ENCODE measurements around the gene NAB1.

Gene NAB1

GRCh38 chr2:190636361-190636760 lies 12.5 kb upstream of the NAB1 start:
- TF ChIP-seq, protein P1, sequence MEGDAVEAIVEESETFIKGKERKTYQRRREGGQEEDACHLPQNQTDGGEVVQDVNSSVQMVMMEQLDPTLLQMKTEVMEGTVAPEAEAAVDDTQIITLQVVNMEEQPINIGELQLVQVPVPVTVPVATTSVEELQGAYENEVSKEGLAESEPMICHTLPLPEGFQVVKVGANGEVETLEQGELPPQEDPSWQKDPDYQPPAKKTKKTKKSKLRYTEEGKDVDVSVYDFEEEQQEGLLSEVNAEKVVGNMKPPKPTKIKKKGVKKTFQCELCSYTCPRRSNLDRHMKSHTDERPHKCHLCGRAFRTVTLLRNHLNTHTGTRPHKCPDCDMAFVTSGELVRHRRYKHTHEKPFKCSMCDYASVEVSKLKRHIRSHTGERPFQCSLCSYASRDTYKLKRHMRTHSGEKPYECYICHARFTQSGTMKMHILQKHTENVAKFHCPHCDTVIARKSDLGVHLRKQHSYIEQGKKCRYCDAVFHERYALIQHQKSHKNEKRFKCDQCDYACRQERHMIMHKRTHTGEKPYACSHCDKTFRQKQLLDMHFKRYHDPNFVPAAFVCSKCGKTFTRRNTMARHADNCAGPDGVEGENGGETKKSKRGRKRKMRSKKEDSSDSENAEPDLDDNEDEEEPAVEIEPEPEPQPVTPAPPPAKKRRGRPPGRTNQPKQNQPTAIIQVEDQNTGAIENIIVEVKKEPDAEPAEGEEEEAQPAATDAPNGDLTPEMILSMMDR (IDR thresholded peaks at IDR 0.05; ENCODE audit: low read depth, low read length) = no peak
- no peak overlapping the region for H3K27ac ChIP-seq
- no peaks in the 10 kb centered on the region for H3K36me3 ChIP-seq
- no peaks in the 10 kb centered on the region for H3K27me3 ChIP-seq (ENCODE audit: insufficient read depth, low read depth, severe bottlenecking)
- no peak for DNase-seq
- H3K9me3 ChIP-seq (ENCODE audit: severe bottlenecking) = no peaks in the 10 kb centered on the region
- no peak overlapping the region for H3K4me3 ChIP-seq (ENCODE audit: low read depth, low read length)

DNA sequence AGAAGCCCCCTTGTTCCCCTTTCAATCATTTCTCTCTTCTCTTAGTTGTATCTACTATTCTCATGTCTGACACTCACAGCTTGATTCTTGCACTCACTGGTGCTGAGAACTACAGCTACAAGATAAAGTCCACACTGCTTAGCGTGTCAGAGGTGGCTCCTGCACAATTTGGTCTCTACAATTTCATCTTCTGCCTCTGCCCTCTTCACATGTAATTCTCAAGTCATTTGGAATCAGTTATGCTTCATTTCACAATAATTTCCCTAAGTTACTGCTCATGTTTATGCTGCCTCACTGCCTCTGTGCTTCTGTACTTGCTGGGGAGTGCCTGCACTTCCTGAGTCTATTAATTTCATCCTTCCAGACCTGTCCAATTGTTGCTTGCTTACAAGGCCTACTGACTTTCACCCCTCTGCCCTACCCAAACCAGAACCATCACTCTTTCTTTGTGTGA lies 11.6 kb upstream of the NAB1 start:
- no peak for DNase-seq
- Histone ChIP-seq H3K27me3 (ENCODE audit: insufficient read depth, low read depth, severe bottlenecking) (no peaks in the 10 kb centered on the region), H3K36me3 (no peaks in the 10 kb centered on the region), H3K27ac (no peak overlapping the region), H3K4me3 (ENCODE audit: low read depth, low read length) (no peak overlapping the region), H3K9me3 (ENCODE audit: severe bottlenecking) (no peaks in the 10 kb centered on the region)
- TF ChIP-seq, protein P1 (IDR thresholded peaks at IDR 0.05; ENCODE audit: low read depth, low read length) = no peak

DNA sequence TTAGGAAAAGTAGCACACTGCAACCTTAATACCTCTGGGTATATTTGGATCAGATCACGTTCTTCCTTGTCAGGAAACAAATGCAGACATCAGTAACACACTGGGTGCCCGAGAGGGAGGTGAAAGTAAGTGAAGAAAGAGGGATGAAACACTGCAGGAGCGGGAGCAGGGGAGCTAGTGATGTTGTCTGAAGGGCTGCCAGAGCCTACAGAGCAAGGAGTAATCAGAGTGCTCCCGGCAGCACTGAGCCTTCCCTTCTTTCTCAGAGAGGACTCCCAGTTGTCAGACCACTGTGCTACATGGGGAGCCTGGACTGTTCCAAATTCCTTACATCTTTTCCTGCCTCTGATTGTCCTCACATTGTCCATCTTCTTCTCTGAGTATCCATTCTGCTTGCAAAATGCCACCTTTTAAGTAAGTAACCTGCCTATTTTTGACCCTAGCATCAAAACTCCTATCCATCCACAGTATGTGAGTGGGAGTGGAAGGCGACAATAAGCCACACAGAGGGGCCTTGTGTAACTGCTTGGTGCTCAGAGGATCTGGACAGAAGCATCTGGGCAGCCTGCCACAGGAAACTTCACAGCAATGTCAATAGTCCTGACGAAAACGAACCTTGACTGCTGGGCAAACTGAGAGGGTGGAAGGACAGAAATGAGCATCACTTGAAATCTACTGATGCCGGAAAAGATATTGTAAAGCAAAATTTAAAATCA lies 10.8 kb upstream of the NAB1 start:
- DNase-seq = no peak
- Histone ChIP-seq H3K36me3 (no peaks in the 10 kb centered on the region), H3K4me3 (ENCODE audit: low read depth, low read length) (no peak overlapping the region), H3K27me3 (ENCODE audit: insufficient read depth, low read depth, severe bottlenecking) (no peaks in the 10 kb centered on the region), H3K27ac (no peak overlapping the region), H3K9me3 (ENCODE audit: severe bottlenecking) (no peaks in the 10 kb centered on the region)
- TF ChIP-seq, protein P1 (IDR thresholded peaks at IDR 0.05; ENCODE audit: low read depth, low read length) = no peak

DNA sequence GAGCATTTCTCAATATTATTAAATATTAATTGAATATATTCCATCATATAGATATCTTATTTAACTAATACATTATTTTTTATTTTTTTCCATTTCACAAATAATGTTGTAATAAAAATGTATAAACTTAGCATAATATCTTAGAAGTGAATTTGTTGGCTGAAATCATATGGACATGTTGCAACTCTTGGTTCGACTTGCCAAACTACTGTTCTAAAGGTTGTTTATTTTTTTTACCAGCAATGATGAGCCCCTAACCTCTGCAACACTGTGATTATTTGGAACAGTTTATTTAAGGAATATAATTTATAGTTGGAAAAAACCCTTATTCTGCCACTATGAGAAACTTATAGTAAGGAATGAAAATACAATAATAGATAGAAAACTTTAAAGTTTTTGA lies 8.8 kb upstream of the NAB1 start:
- no peak for DNase-seq
- no peaks in the 10 kb centered on the region for H3K9me3 ChIP-seq (ENCODE audit: severe bottlenecking)
- H3K27me3 ChIP-seq (ENCODE audit: insufficient read depth, low read depth, severe bottlenecking) = no peaks in the 10 kb centered on the region
- no peaks in the 10 kb centered on the region for H3K36me3 ChIP-seq
- H3K27ac ChIP-seq = no peak overlapping the region
- TF ChIP-seq, protein P1 (IDR thresholded peaks at IDR 0.05; ENCODE audit: low read depth, low read length) = no peak
- H3K4me3 ChIP-seq (ENCODE audit: low read depth, low read length) = no peak overlapping the region

DNA sequence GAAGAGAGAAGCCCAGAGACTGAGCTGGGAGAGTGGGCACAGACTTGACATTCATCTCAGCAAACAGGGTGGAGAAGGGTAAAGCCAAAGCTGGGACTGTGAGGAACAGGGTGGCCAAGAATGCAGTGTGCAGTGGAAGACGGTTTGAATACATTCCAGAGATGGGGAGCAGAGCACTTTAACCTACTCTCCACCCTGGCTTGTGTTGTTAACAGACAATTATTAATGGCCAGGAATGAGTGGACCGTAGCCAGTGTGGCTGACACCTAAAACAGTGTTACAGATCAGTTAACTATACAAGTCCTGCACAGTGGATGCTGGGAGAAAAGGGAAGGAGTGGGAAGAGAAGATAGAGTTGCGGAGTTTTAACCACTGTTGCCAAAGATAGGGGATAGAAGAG lies 7.4 kb upstream of the NAB1 start:
- H3K27ac ChIP-seq = no peak overlapping the region
- no peak overlapping the region for H3K4me3 ChIP-seq (ENCODE audit: low read depth, low read length)
- no peaks in the 10 kb centered on the region for H3K9me3 ChIP-seq (ENCODE audit: severe bottlenecking)
- TF ChIP-seq, protein P1 (IDR thresholded peaks at IDR 0.05; ENCODE audit: low read depth, low read length) = no peak
- DNase-seq = no peak
- no peaks in the 10 kb centered on the region for H3K36me3 ChIP-seq
- no peaks in the 10 kb centered on the region for H3K27me3 ChIP-seq (ENCODE audit: insufficient read depth, low read depth, severe bottlenecking)

All from WERI-Rb-1 (cell line).